Pons (tissue), 1 donor: ENCODE measurements around the gene BICRA.
A peak's percentile ranks its signal among the peaks of the same experiment; 100 is the strongest.
"Not testable (repeated sequence)": the region's sequence is repeated elsewhere in the genome, so short reads cannot be mapped to it uniquely, and the experiment has no call there.

Experiments
- DNase-seq: peaks from one replicate; pipeline ENCODE4 v3.0.0-alpha.2; 2016; ENCODE audit warnings: low spot score

Gene BICRA

DNA sequence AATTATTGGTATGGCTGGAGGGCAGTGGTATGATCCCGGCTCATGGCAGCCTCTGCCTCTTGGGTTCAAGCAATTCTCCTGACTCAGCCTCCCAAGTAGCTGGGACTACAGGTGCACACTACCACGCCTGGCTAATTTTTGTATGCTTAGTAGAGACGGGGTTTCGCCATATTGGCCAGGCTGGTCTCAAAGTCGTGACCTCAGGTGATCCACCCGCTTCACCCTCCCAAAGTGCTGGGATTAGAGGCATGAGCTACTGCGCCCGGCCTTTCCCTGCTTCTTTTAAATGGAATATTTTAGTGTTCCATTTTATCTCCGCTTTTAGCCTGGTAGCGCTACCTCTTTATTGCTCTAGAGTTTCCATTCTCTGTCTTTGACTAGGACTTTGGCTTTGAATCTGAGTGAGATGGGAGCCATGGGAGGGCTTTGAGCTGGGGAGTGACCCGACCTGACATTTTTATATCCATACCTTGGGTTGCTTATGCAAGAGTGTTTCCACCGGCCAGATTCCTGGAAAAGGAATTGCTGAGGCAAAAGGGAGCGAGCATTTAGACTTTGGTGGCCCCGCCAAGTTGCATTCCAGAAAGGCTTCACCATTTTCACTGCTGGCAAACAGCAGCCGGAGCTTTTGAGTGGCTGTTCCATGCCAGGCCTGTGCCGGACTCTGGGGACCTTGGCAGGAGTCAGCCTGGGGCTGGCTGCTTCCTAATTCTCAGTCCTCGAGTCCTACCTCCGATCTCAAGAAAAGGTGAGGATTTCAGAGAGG lies 22.9 kb downstream of the BICRA start:
- no peak for DNase-seq

DNA sequence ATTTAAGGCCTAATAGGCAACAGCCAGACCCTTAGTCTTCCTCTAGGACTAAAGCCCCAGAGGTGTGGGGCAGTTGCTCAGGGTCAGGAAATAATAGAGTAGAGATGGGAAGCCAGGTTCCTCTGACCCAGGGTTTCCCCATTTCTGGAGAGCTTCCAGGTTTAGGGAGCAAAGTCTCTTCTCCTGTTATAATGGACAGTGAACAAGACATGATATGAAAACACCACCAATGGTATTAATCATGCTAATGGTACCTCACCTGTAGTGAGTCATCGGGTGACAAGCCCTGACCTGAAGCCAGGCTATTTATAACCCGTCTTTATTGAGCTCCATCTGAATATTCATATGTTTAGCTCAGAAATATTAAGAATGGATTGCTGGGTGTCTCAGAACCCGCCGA lies 24.6 kb downstream of the BICRA start:
- no peak for DNase-seq

DNA sequence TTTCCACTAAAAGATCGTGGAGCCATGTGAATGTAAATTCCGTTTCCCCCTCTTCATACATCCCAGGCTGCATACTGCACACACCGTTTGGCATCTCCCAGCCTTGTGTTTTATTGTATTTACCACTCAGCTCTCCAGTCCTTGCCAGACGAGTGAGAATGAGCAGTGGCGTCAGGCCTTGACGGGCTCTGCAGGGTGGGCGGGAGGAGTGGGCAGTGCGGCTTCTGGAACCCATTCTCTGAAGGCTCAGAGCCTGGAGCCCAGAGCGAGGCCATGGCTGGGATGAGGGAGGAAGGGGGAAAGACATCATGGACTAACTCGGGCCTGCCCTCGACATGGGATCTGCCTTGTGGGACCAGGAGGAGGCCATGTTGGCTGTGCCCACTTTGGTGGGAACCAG lies 25.1 kb downstream of the BICRA start:
- no peak for DNase-seq

DNA sequence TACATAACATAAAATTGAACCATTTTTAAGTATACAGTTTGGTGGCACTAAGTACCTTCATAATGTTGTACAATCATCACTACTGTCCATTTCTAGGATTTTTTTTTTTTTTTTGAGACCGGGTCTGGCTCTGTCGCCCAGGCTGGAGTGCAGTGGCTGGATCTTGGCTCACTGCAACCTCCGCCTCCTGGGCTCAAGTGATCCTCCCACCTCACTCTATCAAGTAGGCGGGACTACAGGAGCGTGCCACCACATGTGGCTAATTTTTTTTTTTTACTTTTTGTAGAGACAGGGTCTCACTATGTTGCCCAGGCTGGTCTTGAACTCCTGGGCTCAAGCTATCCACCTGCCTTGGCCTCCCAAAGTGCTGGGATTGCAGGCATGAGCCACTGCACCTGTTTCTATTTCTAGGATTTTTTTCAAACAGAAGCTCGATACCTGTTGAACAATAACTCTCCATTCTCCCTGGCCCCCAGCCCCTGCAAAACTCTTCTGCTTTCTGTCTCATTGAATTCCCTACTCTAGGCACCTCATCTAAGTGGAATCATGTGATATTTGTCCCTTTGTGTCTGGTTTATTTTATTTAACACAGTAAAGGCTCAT lies 26.3 kb downstream of the BICRA start:
- not testable (repeated sequence) for DNase-seq

DNA sequence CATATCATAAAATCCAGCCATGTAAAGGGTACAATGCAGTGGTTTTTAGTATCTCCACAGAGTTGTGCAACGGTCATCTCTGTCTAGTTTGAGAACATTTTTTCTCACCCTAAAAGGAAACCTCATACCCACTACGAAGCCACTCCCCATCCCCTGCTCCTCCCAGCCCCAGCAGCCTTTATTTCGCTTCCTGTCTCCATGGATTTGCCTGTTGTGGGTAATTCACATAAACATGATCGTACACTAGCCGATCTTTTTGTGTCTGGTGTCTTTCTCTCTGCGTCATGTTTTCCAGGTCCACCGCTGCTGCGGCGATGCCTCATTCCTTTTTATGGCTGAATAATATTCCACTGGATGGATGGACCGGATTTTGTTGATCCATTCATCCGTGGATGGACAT lies 28.6 kb downstream of the BICRA start:
- DNase-seq, result no peak

DNA sequence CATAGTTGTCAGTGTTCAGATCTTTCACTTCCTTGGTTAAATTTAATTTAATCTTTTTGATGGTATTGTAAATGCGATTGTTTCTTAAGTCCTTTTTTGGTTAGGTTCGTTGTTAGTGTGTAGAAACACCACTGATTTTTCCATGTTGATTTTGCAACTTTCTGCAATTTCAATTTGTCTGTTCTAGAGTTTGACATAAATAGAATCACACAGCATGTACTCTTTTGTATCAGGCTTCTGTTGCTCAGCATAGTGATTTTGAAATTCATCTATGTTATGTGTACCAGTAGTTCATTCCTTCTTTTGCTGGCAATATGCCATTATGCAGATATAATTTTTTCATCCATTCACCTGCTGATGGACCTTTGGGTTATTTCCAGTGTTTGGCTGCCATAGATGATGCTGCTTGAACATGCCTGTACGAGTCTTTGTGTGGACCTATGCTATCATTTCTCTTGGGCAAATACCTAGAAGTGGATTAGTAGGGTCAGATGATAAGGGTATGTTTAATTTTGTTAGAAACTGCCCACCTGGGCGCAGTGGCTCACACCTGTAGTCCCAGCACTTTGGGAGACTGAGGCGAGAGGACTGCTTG lies 33.1 kb downstream of the BICRA start:
- DNase-seq, result no peak

DNA sequence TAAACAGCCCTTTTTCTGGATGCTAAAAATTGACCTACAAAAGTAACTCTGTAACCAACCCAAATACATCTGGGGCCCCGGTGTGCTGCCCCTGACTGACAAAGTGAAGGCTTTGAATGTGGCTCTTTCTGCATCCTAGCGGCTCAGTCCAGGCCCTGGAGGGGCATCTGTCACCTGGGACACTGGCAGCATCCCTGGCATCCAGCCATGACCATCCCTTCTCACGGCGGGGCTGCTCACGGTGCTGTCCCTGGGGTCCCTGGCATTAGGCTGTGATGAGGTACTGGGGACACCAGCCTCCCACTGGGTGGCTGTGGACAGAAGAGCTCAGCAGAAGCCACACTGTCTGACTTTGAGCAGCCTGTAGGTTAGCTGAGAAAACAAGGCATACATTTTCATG lies 34.3 kb downstream of the BICRA start:
- no peak for DNase-seq

DNA sequence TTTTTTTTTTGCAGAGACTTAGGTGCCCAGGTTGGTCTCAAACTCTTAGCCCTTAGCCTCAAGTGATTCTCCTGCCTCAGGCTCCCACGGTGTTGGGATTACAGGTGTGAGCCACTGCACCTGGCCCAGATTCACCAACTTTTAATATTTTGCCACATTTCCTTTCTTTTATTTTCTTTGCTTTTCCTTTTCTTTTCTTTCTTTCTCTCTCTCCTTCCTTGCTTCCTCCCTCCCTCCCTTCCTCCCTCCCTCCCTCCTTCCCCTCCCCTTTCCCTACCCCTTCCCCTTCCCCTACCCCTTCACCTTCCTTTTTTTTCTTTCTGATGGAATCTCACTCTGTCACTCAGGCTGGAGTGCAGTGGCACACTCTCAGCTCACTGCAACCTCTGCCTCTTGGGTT lies 35.3 kb downstream of the BICRA start:
- DNase-seq, result no peak

DNA sequence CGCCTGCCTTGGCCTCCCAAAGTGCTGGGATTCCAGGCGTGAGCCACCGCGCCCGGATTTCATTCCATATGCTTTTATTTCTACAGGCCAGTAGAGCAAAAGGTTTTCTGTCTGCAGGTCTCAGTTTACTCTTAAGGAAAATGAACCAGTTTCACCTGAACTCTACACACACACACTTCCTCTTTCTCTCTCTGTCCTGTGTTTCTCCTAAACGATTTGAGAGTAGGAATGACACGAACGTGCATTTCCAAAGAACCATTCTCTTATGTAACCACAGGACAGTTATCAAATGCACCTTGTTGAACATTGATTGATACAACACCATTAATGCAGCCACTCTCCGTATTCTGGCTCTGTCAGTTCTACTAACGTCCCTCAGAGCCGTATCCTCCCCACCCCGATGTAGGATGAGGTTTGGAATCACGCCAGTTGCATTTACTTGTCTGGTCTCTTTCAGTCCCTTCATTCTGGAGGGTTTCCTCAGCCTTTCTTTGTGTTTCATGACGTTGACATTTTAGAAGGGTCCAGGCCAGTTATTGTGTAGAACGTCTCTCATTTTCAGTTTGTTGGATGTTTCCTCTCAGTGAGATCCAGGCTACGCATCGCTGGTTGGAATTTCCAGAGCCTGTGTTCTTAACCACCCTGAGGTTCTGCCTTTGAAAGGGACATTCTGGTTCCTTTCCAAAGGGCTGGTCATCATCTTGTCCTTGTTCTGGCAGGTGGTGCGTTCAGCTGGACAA lies 36.0 kb downstream of the BICRA start:
- no peak for DNase-seq

DNA sequence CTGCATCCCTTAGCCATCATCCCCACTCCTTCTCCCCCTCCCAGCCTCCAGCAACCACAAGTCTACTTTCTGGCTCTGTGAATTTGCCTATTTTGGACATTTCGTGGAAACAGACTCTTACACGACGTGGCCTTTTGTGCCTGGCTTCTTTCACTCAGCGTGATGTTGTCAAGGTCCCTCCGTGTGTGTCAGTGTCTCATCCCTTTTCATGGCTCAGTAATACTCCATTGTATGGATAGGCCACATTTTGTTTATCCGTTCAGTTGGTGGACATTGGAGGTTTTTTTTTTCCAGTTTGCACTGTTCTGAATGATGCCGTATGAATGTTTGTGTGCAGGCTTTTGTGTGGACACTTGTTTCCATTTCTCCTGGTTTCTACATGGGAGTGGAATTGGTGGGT lies 38.0 kb downstream of the BICRA start:
- no peak for DNase-seq

DNA sequence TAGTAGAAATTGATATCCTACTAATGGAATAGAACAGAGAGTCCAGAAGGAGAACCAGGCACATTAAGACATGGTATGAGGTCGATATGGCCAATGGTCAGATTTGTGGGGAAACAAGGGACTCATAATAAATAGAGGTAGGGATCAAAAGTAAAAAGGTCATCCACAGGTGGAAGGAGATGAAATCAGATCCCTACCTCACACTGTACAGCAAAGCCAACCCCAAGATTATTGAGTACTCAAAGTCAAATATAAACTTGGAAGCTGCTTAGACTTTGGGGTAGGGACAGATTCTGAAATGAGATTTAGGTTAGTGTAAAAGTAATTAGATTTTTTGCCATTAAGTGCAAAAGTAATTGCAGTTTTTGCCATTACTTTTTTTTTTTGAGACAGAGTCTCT lies 40.7 kb downstream of the BICRA start:
- no peak for DNase-seq

DNA sequence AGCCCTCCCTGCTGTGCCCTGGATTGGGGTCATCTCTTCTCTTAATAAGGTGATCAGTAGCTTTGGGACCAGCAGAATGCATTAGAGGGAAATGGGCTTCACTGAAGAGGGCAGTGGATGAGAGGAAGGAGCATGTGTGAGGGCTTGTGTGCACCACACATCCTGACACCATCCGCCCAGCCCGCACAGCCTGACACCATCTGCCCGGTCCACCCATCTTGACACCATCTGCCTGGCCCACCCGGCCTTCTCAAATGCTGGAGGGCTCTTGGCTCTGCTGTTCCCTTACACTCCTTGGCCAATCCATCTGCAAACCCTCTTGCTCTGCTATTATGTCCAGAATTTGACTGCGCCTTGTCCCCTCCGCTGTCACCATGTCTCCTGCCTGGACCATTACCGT lies 41.8 kb downstream of the BICRA start:
- no peak for DNase-seq

DNA sequence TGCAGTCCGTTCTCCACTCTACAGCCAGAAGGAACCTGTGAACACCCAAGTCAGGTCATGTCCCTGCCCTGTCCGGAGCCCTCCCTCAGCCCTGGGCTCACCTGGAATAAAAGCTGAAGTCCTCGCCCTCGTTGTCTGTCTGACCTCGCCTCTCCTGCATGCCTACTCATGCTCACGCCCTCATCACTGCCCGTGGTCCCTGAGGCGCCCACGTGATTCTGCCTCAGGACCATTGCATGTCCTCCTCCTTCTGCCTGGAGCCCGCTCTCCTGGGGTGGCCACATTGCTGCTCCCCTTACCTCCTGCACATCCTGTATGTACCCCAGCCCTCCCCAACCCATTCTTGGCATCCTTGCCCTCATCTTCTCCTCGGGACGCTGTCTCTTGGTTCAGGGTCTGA lies 42.2 kb downstream of the BICRA start:
- no peak for DNase-seq

DNA sequence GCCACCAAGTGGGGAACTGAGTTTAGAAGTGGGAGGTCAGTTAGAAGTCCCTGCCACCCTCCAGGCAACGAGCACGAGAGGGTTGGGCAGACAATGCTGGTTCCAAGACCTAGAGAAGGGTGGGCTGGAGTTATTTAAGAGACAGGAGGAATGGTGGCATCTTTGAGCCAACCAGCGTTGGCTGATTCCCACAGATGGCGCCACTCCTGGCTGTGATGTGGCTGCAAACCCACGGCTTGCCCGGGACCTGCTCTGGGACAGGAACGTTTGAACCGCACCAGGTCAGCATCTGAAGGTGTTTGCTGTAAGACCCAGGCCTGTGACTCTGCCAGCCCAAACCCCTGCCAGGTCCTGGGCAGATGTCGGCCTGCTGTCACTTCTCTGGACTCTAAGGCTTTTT lies 42.8 kb downstream of the BICRA start:
- DNase-seq, result no peak

DNA sequence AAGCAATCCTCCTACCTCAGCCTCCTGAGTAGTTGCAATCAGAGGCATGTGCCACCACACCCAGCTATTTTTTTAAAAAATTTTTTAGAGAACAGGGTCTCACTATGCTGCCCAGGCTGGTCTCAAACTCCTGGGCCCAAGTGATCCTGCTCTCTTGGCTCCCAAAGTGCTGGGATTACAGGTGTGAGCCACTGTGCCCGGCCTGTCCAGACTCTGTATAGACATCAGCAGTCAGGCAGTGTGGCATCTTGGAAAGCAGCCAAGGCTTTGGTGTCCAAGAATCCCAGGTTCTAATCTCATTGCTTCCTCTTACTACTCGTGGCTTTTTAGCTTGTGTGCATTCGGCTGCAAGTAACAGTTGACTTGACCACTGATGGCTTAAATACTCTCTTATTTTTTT lies 43.4 kb downstream of the BICRA start:
- no peak for DNase-seq

DNA sequence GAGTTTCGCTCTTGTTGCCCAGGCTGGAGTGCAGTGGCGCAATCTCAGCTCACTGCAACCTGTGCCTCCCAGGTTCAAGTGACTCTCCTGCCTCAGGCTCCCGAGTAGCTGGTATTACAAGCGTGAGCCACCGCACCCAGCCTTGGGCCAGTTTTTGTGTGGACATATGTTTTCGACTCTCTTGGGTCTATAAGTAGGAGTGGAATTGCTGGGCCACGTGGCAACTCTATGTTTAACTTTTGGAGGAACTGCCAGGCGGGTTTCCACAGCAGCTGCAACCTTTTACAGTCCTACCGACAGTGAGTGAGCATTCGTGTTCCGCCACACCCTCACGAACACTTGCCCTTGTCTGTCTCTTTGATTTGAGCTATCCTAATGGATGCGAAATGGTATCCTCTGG lies 44.9 kb downstream of the BICRA start:
- no peak for DNase-seq

DNA sequence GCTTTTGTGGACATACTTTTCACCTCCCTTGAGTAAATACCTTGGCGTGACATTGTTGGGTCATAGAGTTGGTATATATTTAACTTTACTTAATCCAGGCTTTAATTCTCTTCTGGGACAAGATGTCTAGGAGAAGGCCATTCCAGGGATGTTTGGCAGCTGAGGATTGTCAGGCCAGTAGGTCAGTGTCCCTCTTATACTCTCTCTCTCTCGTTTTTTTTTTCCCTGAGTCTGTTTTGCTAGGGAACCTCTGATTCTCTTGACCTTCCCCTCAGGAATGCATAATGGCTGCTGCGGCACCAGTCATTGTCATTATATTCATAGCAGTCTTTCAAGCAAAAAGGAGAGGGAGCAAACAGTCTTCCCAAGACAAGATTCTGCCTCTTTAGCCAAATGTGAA lies 48.8 kb downstream of the BICRA start:
- no peak for DNase-seq

DNA sequence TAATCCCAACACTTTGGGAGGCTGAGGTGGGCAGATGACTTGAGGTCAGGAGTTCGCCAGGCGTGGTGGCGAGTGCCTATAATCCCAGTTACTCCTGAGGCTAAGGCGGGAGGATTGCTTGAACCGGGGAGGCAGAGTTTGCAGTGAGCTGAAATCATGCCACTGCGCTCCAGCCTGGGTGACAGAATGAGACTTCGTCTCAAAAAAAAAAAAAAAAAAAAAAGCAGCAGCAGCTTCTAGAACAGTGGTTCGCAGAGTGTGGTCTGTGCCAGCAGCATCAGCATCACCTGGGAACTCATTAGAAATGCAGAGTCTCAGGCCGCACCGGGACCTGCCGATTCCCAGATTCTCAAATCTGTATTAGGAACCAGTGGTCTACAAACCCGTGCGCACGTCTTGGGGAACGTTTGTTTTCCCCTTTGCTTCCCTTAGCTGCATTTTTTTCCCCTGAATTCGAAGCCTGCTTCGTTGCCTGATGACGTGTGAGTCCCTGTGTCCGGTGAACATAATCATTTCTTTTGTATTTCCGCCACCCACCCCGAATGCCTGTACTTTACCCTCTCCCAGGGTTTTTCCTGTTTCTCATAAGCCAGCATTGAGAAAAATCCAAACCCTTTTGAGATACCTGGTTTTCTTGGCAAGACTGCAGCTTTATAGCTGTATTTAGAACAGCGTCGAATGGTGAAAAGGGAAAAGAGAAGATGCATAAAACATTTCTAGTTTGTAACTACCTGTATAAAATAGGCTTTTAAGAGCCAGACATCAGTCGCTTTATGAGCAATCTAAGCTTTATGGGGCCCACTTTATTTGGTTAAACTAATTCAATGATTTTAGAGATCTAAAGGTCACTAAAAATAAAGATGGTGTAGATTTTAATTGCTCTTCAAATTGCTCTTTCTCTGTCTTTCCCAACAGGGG lies 49.8 kb downstream of the BICRA start:
- peak; percentile 23 for DNase-seq

DNA sequence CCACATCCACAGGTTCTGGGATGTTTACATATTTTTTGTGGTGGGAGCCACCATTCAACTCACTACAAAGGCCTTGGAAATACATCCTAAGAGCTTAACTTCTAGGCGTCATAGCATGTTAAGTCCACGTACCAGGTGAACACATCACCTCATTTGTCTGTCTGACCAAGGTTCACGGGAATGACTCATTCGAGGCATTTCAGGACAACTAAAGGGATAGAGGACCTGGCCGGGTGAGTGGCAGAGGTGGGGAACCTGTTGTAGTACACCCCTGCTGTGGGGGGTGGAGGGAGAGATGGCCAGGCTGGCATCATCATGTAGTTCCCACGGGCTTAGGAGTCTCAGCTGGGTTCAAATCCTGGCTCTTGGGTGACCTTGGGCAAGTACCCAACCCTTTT lies 51.5 kb downstream of the BICRA start:
- no peak for DNase-seq

DNA sequence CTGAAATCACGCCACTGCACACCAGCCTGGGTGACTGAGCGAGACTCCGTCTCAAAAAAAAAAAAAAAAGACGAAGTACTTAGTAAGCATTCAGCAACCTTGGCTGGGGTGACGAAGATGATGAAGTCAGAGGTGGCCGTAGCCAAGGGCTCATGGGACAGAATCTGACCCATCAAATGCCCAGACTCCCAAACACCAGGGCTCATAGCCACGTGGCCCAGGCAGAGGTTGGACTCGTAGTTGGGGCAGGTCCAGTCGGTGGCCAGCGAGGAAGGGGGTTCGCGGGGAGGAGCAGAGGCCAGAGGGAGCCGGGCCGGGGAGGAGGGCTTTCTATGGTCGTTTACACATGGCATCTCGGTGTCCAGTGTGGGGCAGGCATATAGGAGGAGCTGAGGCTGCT lies 52.2 kb downstream of the BICRA start:
- peak; percentile 11 for DNase-seq

DNA sequence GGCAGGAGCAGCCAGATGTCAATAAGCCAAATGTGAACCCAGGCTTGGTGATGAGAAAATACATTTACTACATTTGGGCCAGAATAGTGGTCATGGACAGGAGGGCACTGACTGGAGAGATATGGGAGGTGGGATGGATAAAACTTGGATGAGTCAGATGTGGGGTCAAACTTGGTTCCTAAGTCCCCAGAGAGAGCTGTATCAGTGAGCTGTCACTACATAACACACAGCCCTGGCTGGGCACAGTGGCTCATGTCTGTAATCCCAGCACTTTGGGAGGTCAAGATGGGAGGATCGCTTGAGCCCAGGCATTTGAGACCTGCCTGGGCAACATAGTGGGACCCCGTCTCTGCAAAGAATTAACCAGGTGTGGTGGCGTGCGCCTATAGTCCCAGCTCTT lies 52.7 kb downstream of the BICRA start:
- no peak for DNase-seq

DNA sequence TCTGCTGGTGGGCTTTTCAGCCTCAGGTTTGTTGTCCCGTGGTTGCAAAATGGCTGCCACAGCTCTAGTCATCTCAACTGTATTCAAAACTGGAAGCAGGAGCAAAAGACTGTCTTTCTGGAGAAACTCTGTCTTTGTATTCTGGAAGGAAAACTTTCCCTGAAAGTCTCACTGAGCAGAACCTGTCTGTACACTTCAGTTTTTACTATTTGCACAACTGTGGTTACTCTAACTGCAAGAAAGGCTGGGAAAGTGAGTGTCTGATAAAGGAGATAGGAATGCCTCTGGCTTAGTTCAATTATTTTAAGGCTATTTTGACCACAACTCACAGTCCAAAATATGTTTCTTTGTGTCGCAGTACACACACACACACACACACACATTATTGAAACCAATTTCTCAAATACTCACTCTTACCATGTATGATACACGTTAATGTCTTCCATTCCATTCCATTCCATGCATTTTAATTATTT lies 54.5 kb downstream of the BICRA start:
- no peak for DNase-seq
